ENCODE data around the gene DVL2.
"Not testable (repeated sequence)": the region's sequence is repeated elsewhere in the genome, so short reads cannot be mapped to it uniquely, and the experiment has no call there.

Gene DVL2

GRCh38 chr17:7184091-7184488 is 50.2 kb downstream of the DVL2 start:
- Histone ChIP-seq H3K4me3 (ENCODE audit: low read depth in 1 of 2, low read length in 1 of 2) (no peak overlapping the region), H3K27me3 (peaks cover 12% of the 10 kb centered on the region), H3K36me3 (no peaks in the 10 kb centered on the region), H3K9me3 (no peaks in the 10 kb centered on the region), H3K4me1 (ENCODE audit: control insufficient read depth in 1 of 2, insufficient read depth in 1 of 2, low read depth in 1 of 2, low read length in 1 of 2) (no peaks in the 10 kb centered on the region), H3K27ac (no peak overlapping the region)
- no peak for TF ChIP-seq CTCF (IDR thresholded peaks at IDR 0.05)

- H3K4me3 ChIP-seq (ENCODE audit: low read depth in 1 of 2, low read length in 1 of 2), result no peak overlapping the region
- no peak for TF ChIP-seq CTCF (IDR thresholded peaks at IDR 0.05)
- H3K9me3 ChIP-seq, result no peaks in the 10 kb centered on the region
- no peaks in the 10 kb centered on the region for H3K4me1 ChIP-seq (ENCODE audit: control insufficient read depth in 1 of 2, insufficient read depth in 1 of 2, low read depth in 1 of 2, low read length in 1 of 2)
- no peaks in the 10 kb centered on the region for H3K36me3 ChIP-seq
- H3K27ac ChIP-seq, result no peak overlapping the region
- H3K27me3 ChIP-seq, result peaks cover 17% of the 10 kb centered on the region
Observed at GRCh38 chr17:7183433-7184090, 50.8 kb downstream of the DVL2 start.

DNA sequence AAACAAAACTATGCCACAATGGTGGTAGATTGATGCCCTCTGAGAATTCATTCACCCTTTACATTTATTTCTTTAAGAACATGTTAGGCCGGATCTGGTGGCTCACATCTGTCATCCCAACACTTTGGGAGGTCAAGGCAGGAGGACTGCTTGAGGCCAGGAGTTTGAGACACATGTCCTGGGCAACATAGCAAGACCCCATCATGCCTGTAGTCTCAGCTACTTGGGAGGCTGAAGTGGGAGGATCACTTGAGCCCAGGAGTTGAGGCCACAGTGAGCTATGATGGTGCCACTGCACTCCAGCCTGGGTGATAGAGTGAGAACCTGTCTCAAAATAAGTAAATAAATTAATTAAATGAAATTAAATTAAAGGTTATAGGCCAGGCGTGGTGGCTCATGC is 52.2 kb downstream of the DVL2 start:
- H3K27me3 ChIP-seq, result peaks cover 32% of the 10 kb centered on the region
- H3K4me1 ChIP-seq (ENCODE audit: control insufficient read depth in 1 of 2, insufficient read depth in 1 of 2, low read depth in 1 of 2, low read length in 1 of 2); H3K27ac ChIP-seq; H3K36me3 ChIP-seq; H3K9me3 ChIP-seq; H3K4me3 ChIP-seq (ENCODE audit: low read depth in 1 of 2, low read length in 1 of 2): not testable (repeated sequence)

DNA sequence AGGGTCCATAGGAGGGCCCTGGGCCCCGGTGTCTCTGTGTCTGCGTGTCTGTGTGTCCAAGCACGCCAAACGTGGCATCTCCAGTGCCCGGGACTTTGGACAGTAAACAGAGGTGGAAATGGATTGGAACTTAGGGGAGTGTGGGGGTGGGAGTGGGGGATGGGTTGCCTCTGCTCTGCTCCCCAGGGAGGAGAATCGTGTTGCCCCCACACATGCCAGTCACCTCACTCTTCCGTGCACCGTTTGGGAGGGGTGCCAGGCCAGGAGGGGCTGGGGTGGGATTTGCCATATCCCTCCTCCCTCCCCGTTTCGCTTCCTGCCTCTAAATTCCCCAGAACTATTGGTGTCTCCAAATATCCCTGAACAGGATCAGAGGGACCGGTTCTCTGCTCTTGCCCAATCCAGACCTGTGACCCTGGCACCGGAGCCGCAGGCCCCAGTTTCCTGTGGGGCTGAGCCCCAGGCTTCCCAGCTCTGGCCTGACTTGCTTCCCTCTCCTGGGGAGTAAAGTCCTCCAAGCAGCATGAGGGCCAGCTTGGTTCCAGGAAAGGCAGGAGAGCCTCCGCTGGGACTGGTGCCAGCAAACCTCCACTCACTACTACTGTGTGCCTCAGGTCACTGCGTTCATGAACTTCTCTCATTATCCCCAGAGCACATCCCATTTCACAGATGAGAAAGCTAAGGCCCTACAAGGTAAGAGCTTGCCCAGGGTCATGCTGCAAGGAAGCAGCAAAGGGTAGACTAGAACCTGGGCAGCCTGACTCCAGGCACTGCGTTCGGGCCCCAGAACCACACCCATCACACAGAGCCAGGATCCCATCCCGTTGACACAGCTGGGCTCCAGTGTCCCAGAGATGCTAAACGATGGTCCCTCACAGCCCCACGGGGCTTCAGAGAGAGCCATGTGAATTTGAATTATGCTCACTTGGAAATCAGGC is 54.7 kb downstream of the DVL2 start, which contains the start of gene ASGR1:
Gene ASGR1, minus strand, starts transcription at position 54 of the 938 bp plus-strand sequence. CDS start 807 bp downstream, outside the sequence.
- H3K4me1 ChIP-seq (ENCODE audit: control insufficient read depth in 1 of 2, insufficient read depth in 1 of 2, low read depth in 1 of 2, low read length in 1 of 2), result peaks cover 6 to 8% of the 10 kb centered on the region in 2 experiments
- no peaks in the 10 kb centered on the region for H3K36me3 ChIP-seq
- H3K4me3 ChIP-seq (ENCODE audit: low read depth in 1 of 2, low read length in 1 of 2), result no peak within 1 kb of the TSS
- H3K9me3 ChIP-seq, result no peaks in the 10 kb centered on the region
- TF ChIP-seq CTCF (IDR thresholded peaks at IDR 0.05), result no peak
- H3K27me3 ChIP-seq, result peaks cover 57% of the 10 kb centered on the region
- H3K27ac ChIP-seq, result no peak within 1 kb of the TSS

GRCh38 chr17:7178973-7179316 is 55.4 kb downstream of the DVL2 start:
- no peak for TF ChIP-seq CTCF (IDR thresholded peaks at IDR 0.05)

More at GRCh38 chr17:7178973-7179316, 55.4 kb downstream of the DVL2 start:
- peaks cover 6 to 13% of the 10 kb centered on the region in 2 experiments for H3K4me1 ChIP-seq (ENCODE audit: control insufficient read depth in 1 of 2, insufficient read depth in 1 of 2, low read depth in 1 of 2, low read length in 1 of 2)
- H3K27ac ChIP-seq, result no peak overlapping the region
- no peak overlapping the region for H3K4me3 ChIP-seq (ENCODE audit: low read depth in 1 of 2, low read length in 1 of 2)
- H3K36me3 ChIP-seq, result no peaks in the 10 kb centered on the region
- peaks cover 62% of the 10 kb centered on the region for H3K27me3 ChIP-seq
- no peaks in the 10 kb centered on the region for H3K9me3 ChIP-seq

Data from neutrophil (primary cell).